IPS DF 19.7 (cell line): ENCODE data around the gene KIF6.

Source experiments
- DNase-seq: peaks from one replicate; pipeline ENCODE4 v3.0.0-alpha.2; 2013; ENCODE audit warnings: low read depth, low spot score

KIF6 gene

GRCh38 chr6:39594285-39594684 is 130.9 kb downstream of the KIF6 start:
- DNase-seq, result no peak

GRCh38 chr6:39593646-39594045 is 131.6 kb downstream of the KIF6 start:
- DNase-seq, result no peak

- DNase-seq, result no peak
Measured at GRCh38 chr6:39590871-39591393, 134.3 kb downstream of the KIF6 start.

GRCh38 chr6:39587080-39587479 is 138.1 kb downstream of the KIF6 start:
- no peak for DNase-seq

- DNase-seq, result no peak
Measured at GRCh38 chr6:39585641-39586040, 139.6 kb downstream of the KIF6 start.

GRCh38 chr6:39577446-39578165 is 147.6 kb downstream of the KIF6 start:
- no peak for DNase-seq

GRCh38 chr6:39576556-39577303 is 148.5 kb downstream of the KIF6 start:
- no peak for DNase-seq

GRCh38 chr6:39574991-39575390 is 150.2 kb downstream of the KIF6 start:
- no peak for DNase-seq

- no peak for DNase-seq
Measured at GRCh38 chr6:39573541-39573940, 151.7 kb downstream of the KIF6 start.

- no peak for DNase-seq
Measured at GRCh38 chr6:39572661-39573340, 152.4 kb downstream of the KIF6 start.

- no peak for DNase-seq
Measured at GRCh38 chr6:39568896-39569295, 156.3 kb downstream of the KIF6 start.

GRCh38 chr6:39567091-39567490 is 158.1 kb downstream of the KIF6 start:
- no peak for DNase-seq

- no peak for DNase-seq
Measured at GRCh38 chr6:39566456-39566855, 158.8 kb downstream of the KIF6 start.

- DNase-seq, result no peak
Measured at GRCh38 chr6:39565956-39566355, 159.3 kb downstream of the KIF6 start.

- no peak for DNase-seq
Measured at GRCh38 chr6:39563566-39564311, 161.5 kb downstream of the KIF6 start.

GRCh38 chr6:39561536-39562266 is 163.5 kb downstream of the KIF6 start:
- no peak for DNase-seq

GRCh38 chr6:39560915-39561314 is 164.3 kb downstream of the KIF6 start:
- no peak for DNase-seq

GRCh38 chr6:39558591-39559190 is 166.5 kb downstream of the KIF6 start:
- DNase-seq, result no peak

GRCh38 chr6:39558079-39558478 is 167.1 kb downstream of the KIF6 start:
- DNase-seq, result no peak

GRCh38 chr6:39555136-39555535 is 170.1 kb downstream of the KIF6 start:
- DNase-seq, result no peak
